OCI-LY1 (cell line): Measurements from ENCODE around the gene FBN2.

ENCODE experiments used
- CTCF ChIP-seq: fragments of 200-600 bp; sonication (generic), shearing (Covaris generic); IDR thresholded peaks from 2 replicates; pipeline ENCODE4 v1.5.1; 2017; ENCODE audit warnings: mild to moderate bottlenecking, antibody characterized with exemption, low read length, moderate library complexity, mixed read lengths
- EZH2 ChIP-seq: fragments of 200-600 bp; sonication (generic), shearing (Covaris generic); IDR thresholded peaks from 2 replicates; pipeline ENCODE4 v1.8.0; 2017; ENCODE audit warnings: borderline replicate concordance, mixed run types, mild to moderate bottlenecking, antibody characterized with exemption, low read length, moderate library complexity, mixed read lengths

GRCh38 chr5:128579639-128580038, 41.6 kb upstream of the FBN2 start:
- no peak for TF ChIP-seq EZH2
- no peak for TF ChIP-seq CTCF
